Ovary (tissue), 3 donors: ENCODE measurements around the gene PTPN21.

Experiments
- CTCF ChIP-seq, 3 donors: fragments of 450-650 bp in 2 of 3; fragments of 200-600 bp in 1 of 3; IDR thresholded peaks; one replicate each; pipeline versions ENCODE4 v1.5.1 to v1.8.0; 2016 to 2022; ENCODE audit warnings: antibody characterized with exemption in 3 of 3, mild to moderate bottlenecking in 1 of 3
- EP300 ChIP-seq: sonication (generic); formaldehyde crosslinking; IDR thresholded peaks from one replicate; pipeline ENCODE4 v1.6.1; 2017; ENCODE audit warnings: antibody characterized with exemption
- donor health status: DM: no; HTN: no; CAD: no.

DNA sequence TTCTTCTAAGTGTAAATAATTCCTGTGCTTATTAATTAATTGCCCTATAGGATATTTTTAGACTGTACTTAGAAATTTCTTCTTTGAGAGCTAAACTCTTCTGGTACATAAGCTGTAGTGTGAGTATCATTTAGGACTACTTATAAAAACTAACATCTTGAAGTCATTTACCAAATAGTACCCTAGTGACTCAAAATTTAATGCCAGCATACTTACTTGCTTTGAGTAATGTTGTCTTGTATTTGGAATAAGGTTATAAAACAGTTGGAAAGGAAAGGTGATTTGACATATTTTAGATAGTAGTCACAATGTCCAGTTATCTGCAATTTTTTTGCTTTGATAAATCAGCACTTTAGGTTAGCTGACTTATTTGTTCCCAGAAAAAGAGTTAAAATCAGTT is 130.2 kb downstream of the PTPN21 start:
- TF ChIP-seq CTCF (IDR thresholded peaks at IDR 0.05): no peak
- no peak for TF ChIP-seq EP300
